Cerebellar nuclear complex (tissue), 1 donor: ENCODE results near the gene SLC38A9.
"Not testable (repeated sequence)": the region's sequence is repeated elsewhere in the genome, so short reads cannot be mapped to it uniquely, and the experiment has no call there.

Source experiments
- DNase-seq, 2 experiments: peaks; one replicate each; lab custom pipeline; 2025; lab: John Stamatoyannopoulos, UW

The SLC38A9 gene

DNA sequence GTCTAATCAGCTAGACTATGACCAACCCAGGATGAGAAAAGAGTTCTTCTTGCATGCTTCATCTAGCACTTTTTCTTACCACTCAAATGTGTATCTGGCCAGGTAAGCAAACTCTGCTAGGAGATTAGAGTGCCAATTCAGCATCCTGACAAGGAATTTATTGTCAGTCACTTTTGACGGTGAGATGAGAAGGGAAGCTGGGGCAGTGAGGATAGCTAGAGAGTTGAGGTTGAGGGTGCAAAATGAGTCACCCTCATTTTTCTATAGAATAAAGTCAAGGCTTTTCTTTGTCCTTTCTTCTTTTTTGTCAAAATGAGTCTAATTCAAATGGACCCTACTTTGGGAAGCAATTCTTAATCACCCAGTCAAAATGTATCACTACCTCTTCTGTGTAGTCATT, 102.7 kb downstream of the SLC38A9 start:
- DNase-seq = no peak

DNA sequence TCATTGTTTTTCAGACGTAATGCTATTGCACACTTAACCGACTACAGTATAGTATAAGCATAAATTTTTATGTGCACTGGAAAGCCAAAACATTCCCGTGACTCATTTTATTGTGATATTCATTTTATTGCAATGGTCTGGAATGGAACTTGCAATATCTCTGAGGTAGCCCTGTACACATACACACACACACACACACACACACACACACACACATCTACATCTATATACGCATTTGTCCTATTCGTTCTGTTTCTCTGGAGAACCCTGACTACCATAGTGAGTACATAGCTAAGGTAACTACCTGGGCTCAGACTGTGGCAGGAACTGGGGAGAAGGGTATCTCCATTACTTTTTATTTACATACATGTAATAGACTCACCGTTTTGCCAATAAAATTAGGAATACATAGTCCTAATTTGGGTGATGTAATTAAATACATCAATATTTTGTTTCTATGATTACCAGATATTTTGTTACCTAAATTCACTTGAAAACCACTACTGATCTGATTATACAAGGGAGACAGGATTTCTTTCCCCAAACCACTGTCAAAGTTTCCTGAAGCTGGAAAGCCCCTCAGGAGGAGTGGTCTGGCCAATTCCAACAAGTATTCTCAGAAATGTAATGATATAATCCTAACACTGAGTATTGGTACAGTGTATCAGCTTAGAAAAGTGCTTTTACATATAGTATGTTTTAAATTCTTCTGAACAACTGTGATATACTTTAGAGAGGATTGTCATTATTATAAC, 103.4 kb downstream of the SLC38A9 start:
- DNase-seq = no peak

DNA sequence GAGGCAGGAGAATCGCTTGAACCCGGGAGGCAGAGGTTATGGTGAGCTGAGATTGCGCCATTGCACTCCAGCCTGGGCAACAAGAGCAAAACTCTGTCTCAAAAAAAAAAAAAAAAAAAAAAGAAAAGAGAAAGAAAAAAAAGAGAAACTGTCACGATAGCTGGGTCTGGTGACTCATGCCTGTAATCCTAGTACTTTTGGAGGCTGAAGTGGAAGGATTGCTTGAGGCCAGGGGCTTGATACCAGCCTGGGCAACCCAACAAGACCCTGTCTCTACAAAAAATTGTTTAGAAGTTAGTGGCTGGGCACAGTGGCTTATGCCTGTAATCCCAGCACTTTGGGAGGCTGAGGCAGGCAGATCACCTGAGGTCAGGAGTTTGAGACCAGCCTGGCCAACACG, 104.8 kb downstream of the SLC38A9 start:
- not testable (repeated sequence) for DNase-seq

DNA sequence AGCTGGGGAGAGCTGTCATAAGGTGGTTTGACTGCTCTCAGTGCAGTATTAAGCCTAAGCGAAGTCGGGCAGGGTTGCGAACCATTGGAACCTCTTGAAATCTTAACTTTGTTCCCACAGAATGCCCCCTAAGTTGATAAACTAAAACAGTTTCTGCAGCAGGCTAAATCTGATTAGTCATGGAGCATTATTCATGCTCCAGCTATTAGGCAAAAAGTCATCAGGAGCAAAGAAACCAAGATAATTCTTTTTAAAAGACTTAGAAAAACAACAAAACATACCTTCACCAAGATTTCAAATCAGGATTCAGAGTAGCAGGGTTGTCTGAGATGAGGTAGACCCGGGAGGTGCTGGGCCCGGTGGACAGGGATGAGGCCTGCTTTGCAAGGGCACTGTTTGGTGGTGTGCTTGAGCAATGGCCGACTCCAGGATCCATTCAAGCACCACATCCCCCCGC, 107.5 kb downstream of the SLC38A9 start:
- no peak for DNase-seq

DNA sequence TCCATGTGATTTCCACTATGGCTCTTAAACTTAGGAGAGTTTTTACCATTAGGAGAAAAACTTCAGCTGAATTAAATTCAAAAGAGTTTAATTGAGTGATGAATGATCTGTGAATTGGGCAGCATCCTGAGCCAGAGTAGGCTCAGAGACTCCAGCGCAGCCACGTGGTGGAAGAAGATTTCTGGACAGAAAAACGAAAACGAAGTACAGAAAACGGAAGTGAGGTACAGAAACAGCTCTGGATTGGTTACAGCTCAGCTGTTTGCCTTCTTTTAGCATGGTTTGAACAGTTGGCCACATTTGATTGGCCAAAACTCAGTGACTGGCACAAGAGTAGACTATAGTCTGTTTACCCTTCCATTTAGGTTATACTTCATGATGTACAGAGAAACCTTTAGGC, 108.2 kb downstream of the SLC38A9 start:
- no peak for DNase-seq

DNA sequence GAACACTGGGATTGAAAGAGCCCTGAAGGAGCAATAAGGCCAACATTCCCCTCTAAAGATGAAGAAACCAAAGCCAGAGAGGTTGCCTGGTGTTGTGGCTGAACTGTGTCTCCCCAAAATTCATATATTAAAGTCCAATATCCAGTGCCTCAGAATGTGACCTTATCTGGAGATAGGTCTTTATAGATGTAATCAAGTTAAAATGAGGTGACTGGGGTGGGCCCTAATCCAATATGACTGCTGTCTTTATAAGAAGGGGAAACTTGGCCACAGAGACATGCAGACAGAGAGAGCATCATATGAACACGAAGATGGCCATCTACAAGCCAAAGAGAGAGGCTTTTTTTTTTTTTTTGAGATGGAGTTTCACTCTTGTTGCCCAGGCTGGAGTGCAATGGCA, 110.5 kb downstream of the SLC38A9 start:
- DNase-seq = no peak

DNA sequence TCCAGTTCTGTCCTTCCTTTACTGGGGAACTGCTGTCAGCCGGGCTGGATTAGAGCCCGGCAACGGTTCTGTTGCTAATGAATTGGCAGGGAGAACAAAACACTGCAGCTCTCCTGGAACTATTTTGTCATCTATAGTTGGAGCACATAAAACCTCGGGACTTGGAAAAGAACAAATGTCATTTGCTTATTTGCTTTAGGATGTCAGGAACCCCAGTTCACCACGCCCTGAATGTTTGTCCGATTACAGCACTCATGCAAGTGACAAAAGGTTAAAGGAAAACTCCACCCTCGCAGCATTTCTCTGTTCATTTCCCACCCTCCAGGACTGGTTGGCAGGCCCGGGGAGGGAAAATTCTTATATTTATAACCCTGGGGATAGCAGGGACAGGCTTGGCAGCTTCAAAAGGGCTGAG, 110.9 kb downstream of the SLC38A9 start:
- DNase-seq = peak in 1 of 2 experiments; percentile 43

DNA sequence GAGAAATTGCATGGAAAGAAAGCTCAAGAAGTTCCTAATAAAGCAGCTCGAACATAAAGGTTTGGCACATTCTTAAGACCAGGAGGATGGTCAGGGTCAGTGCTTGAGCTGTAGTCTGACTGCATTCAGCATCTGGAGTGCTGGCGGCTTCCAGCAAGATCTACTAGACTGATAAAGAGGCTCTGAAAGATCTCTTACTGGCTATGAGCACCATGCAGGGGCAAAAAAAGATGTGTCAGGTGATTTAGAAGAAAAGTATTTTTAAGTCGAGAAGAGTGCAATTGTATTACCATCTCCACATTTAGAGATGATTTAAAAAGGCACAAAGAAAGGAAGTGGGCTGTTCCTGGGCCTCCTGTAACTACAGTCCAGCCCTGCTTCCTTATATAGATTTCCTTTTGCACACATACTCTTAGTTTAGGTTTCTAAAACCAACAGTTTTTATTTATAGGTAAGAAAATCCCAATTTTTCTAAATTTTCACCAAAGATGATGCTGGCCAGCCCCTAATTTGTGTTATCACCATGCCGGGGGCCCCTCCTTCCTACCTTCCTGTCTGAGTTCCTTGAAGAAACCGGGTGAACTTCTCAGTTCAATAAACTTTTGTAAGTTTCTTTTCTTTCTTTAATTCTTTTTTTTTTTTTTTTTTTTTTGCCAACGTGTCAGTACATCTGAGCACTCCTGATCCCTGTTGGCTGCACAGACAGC, 111.5 kb downstream of the SLC38A9 start:
- no peak for DNase-seq

DNA sequence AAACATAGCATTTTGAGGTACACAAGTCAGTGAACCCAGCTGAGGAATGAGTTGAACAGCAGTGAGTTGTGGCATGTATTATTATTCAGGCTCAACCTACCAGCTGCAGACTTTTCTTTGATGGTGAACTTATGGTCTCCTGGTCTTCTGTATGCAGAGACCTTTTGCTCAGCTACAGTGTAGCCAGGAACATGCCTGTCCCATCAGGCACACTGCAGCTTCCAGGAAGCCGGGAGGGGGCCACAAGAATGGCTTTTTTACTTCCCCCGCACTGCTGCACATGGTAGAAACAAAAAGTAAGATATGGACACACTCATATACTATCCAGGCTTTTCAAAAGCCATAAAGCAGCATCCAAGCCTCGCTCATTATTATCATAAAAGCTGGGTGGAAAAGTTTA, 112.0 kb downstream of the SLC38A9 start:
- DNase-seq = no peak

DNA sequence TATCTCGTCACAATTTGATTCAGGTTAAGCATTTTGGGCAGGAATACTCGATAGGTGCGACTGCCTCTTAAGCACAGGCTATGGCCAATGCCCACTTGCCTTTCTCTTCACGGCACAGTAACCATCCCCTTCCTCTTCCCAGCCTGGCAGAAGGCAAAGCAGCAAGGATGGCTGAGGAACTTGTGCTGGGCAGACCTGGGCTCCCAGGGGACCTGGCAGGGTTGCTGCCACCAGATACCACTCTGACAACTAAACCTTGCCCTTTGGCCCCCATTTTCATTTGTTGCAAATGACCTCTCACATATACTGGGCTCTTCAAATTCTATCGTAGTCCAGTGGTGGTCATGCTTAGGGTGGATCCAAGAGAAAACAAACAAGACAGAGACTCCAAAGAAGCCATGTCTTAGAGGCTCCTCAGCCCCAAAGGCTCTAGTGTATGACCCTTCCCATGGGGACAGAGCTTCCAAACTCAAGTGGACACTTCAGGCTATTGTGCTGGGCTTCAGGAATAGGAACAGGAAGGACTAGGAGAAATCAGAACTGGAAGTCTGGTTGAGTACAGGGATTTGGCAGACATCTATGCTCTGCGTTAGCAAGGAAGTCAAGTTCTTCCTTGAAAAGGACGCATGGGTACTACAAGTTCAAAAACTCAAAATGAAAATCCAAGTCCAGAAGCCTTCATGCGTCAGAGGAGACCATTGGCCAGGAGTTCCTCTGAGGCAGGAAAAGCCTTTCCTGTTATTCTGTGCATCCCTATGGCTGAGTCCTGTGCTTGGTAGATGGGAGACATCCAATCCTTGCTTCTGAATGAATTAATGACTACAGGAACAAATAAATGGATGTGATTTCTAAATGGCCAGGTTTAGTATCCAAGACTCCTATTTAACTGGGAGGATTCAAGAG, 112.7 kb downstream of the SLC38A9 start:
- DNase-seq = no peak

DNA sequence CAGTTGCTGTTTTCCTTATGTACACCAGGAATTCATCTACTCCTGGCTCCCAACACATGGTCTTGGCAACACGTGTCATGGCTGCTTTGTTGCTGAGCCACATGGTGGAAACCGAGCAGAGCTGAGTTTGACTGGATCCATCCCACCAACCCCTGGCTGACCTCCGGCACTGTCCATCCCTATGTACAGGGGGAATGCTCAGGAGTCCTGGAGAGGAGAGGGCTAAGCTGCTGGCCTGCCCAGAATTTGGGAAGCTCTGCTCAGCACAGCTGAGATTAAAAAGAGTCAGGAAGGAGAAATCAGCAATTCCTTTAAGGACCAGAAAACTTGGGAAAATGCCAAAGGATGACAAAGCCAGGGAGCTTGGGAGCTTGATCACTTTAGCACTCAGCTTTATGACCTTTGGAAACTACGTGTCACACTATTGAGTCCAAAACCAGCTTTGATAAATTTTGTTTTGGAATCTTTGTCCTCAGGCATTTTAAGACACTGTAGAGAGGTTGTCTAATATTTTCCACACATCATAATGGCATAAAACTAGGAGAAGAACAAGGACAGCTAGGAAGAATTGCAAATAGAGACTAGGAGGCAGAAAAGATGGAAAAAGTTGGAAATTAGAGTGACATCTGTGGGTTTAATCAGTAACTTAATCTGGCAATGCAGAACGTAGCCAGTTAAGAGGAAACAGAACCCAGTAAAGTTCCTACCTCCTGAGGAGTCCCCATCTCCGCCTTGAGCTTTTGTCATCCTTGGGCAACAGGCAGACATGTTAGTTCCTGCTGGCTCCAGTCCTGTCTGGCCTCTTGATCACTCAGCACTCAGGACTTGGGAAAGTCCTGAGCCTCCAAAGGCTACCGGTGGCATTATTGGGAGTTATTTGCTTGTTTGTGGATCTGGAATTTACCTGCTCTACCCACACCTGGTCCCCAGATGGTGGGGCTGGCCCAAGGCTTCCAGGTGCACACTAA, 114.8 kb downstream of the SLC38A9 start:
- no peak for DNase-seq

DNA sequence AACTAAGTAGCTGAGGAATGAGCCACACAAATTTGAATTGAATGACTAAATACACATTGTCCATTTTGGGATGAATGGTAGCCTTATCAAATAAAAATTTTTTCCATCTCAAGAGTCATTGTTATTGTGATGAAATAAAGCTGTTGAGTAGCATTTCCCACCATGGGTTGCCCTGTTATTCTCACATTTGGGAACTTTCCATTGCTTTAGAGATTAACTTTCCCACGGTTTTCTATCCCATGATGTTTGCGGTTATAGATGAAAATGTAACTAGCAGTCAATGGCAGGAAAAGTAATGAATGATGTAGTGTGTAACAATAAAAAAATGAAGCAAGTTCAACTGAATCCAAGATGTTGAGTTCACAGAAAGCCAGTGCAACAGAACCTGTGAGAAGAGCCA, 117.5 kb downstream of the SLC38A9 start:
- no peak for DNase-seq

DNA sequence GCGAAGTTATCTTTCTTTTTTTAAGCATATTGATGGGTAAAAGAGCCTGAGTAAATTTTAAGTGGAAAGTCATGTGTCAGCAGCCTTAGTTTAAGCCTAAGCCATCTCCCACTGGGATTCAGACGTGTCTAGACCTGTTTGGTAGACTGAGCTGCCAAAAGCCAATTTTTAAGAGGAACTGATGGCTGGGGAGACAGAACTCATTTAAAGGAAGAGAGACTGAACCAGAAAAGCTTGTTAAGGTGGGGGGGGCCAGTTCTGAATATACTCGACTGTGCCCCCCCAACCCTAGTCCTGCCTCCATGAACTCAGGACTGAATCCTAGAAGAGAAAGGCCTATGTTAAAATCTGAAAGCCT, 119.0 kb downstream of the SLC38A9 start:
- DNase-seq = no peak

DNA sequence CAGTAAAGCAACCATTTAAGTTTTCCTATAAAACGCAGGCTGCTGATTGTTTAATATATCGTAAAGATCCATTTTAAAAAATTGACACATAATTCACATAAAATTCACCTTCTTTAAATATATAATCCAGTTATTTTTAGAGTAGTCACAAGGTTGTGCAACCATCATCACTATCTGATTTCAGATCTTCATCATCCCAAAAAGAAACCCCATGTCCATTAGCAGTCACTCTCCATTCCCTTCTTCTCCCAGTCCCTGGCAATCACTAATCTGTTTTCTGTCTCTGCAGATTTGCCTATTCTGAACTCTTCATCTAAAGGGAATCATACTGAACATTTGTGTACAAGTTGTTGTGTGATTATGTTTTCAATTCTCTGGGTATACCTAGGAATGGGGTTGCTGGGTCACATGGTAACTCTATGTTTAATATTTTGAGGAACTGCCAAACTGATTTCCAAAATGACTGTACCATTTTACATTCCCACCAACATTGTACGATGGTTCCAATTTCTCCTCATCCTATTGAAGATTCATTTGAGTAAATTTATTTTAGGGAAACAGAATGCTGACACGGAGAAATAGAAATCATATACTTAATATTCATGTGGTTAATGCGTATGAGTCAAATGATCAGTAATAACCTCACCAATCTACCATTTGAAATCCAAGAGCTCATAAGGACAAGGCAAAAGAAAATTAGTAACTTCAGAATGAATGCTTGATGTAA, 119.6 kb downstream of the SLC38A9 start:
- DNase-seq = no peak

DNA sequence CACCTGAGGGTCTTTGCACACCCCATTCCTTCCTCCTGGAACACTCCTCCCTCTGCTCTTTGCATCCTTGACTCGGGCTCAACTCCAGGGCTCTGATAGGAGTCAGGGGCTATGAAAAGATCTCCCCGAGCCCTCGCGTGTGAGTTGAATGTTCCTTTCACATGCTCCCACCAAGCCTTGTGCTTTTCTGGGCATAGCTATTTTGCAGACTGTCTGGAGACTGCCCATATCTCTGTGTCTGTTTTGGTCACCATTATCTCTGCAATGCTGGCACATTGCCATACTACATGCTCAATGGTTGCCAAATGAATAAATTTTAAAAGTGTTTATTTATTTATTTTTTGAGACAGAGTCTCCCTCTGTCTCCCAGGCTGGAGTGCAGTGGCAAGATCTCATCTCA, 120.4 kb downstream of the SLC38A9 start:
- DNase-seq = no peak

DNA sequence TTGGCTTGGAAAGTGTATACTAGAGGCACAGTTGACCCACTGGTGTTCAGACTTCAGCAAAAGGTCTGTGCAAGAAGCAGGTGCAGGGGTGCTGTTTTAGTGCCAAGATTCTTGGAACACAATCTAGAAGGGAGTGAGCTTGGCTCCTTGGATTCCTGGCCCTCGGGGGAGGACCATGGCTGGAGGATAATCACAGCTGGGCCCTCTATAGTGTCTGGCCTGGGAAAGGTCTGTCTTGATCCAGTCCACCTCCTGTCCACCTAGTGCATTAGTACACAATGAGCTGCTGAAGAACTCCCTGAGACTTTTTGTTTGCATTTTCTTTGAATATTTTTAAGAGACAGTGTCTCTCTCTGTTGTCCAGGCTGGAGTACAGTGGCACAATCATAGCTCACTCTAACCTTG, 126.9 kb downstream of the SLC38A9 start:
- no peak for DNase-seq

DNA sequence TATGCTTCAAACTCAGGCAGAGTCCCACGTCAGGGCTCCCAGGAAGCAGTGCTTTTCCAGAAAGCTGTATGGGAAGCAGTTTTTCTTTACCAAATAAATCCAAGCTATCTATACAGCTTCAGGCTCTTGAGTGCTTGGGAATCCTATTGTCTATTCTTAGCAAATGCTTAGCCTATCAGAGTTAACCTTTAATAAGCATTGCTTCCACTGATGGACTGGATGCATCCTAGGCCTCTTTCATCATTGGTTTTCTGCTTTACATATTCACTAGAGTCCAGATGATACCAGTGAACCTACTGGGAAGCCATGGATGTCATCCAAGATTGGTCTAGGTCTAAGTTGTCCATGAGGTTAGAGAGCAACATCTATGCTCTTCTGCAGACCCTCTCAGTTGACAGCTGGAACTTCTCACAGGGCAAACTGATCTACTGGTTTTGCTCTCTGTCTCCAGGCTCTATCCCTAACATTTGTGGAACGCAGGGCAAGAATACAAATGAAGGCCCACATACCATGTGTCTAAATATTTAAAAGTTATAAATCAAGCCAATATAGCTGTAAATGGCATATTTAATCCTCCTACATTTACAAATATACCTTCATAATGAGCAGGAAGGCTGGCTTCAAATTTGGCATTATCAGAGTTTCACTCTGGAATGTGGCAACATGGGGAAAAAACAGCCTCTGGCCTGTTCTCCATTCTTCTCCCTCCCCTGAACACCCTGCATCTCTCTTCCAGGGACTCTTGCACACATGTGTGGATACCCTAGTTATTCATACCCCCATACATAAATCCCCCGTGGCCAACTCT, 127.5 kb downstream of the SLC38A9 start:
- no peak for DNase-seq

DNA sequence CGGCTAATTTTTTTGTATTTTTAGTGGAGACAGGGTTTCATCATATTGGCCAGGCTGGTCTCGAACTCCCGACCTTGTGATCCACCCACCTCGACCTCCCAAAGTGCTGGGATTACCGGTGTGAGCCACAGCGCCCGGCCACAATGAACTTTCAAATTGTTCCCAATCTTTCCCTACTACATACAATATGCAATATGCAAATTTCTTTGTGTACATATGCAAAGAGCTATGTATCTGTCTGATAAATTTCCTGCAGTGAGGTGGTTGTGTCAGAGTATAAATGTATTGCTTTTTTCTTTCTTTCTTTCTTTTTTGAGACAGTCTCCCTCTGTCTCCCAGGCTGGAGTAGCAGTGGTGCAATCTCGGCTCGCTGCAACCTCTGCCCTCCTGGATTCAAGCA, 128.5 kb downstream of the SLC38A9 start:
- no peak for DNase-seq

DNA sequence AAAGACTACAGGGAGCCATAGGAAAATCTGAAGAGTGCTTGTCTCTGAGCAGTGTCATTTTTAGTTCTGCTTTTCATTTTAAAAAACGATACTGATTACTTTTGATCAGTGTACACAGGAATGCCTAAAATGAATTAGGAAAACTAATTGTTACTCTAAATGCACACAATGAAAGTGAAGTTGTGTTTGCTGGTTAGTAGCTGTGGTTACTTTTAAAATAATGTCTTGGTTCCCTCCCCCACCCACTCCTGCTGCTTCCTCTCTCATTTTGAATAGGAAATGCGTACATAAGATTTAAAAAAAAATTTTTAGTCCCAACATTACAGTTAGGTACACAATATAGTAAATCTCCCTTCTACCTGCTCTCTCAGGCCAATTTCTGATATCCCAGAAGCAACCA, 129.9 kb downstream of the SLC38A9 start:
- no peak for DNase-seq

DNA sequence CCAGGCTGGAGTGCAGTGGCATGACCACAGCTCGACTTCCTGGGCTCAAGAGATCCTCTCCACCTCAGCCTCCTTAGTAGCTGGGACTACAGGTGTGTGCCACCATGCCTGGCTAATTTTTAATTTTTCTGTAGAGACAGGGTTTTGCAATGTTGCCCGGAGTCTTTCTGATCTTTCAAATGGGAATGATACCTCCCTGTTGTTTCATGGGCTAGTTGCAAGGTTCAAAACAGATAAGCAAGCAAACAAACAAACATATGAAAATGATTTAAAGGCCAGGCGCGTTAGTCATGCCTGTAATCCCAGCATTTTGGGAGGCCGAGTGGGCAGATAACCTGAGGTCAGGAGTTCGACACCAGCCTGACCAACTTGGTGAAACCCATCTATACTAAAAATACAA, 132.1 kb downstream of the SLC38A9 start:
- DNase-seq = no peak
